Measurements from ENCODE around the gene SRGAP1.
A peak's percentile ranks its signal among the peaks of the same experiment; 100 is the strongest.
"Not testable (repeated sequence)": the region's sequence is repeated elsewhere in the genome, so short reads cannot be mapped to it uniquely, and the experiment has no call there.

The SRGAP1 gene

DNA sequence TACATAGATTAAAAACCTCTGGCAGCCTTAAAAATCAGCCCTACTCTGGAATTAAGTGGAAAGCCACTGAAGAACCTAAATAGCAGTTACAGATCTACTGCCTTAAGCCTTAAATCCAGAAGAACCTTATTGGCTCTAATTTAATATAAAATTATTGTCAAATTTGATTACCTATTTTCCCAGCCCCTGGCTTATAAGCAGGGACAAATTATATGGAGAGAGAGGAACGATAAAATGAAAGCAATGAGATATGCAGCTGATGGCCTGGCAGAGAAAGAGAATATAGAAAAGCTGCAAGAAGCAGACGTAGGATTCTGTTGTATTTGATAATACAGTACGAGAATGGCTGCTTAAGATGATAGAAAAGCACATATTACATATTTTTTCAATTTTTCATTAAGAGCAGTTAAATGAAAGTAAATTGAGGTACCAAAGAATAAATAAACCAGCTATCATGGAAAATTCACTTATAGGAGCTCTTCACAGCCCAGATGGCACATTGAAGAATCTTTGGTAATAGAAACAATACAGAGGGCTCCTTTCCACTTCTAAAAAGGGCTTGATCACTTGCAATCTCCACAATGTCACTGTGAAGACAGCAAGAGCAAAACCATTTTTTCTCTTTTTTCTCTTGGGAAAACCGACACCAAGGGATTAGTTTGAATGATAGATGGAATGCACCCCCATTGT is 248.2 kb downstream of the SRGAP1 start:
- DNase-seq, result no peak

GRCh38 chr12:64093689-64094088 is 249.2 kb downstream of the SRGAP1 start:
- no peak for DNase-seq

DNA sequence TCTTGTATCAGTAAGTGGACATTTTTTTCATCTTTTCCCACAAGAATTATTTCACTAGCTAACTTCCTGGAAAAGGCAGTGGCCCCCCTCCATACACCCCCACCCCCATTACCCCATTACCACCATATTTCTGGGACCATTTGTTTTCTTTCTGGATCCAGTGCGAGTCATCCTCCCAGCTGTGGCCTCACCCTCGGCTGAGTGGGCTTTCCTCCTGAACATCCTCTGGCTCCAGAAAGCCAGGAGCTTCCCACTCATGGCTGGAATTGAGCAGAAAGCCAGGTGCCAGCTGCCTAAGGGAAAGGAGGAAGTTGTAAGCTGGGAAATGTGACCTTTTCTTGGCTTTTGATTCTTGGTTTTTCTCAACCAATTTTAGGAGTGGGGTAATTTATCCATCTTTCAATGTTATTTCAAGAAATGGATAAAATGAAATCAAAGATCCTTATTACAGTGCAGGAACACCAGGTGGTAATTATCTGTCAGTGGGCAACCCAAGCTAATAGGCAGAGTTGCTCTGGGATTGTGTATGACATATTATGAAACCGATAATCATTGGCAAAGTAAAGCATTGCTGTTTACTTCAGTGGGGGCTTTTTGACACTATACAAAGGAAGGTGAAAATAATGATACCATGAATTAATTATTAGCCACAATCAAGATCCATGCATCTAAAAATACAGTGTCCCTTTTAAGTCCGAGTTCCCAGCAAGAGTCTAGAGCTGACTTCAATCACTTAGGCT is 253.0 kb downstream of the SRGAP1 start:
- DNase-seq, result peak; percentile 37

- peak; percentile 84 for DNase-seq
Measured at GRCh38 chr12:64098709-64099354, 254.3 kb downstream of the SRGAP1 start.

- DNase-seq, result peak; percentile 86
Measured at GRCh38 chr12:64099397-64099796, 254.9 kb downstream of the SRGAP1 start.

DNA sequence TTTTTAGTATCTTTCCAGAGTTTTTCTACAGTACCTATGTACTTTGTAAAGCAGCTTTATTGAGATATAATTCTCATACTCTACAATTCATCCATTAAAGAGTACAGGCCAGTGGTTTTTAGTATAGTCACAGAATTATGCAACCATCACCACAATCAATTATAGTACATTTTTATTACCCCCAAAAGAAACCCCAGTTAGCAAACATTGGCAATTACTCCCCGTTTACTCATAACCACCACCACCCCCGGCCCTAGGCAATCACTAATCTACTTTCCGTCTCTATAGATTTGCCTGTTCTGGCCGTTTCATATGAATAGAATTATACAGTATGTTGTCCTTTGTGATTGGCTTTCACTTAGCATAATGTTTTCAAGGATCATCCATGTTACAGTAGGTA is 257.8 kb downstream of the SRGAP1 start:
- no peak for DNase-seq

DNA sequence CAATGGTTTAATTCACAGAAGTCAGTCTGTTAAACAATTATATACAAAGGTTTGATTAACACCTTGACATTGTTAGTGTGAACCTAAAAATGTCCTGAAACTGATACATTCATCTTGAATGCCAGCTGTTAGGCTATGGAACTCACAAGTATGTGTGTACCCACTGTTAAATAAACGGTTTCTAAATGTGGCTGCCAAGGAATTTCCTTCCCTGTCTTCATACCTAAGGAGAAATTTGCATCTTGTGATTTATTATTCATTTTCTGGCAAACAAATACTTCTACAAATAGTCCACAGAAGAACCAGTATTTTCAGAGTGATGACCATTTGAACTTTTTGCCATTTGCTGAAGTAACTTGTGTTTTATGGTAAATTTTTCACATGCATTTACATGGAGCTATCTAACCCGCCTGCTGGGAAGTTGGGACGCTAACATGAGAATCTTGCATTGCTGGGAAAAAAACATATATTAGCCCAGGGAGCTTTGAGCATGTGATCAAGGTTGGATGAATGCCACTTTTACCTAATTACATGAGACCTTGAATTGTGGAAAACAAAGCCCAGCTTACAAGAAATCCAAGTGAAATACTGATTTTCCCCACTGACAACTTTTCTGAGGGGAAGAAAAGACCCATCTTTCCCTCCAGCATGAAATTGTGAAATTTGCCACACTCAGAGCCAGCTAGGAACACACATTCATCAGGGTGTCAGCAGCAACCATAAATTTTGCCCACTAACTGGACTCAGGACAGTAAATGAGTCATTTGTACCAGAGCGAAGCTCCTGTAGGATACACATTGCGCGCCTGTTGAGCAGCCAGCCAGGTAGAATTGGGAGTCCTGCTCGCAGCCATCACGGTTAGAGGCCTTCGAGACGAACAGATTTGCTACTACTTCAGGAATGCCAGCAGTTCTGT is 259.6 kb downstream of the SRGAP1 start:
- DNase-seq, result peak; percentile 42

- DNase-seq, result no peak
Measured at GRCh38 chr12:64105026-64105425, 260.5 kb downstream of the SRGAP1 start.

DNA sequence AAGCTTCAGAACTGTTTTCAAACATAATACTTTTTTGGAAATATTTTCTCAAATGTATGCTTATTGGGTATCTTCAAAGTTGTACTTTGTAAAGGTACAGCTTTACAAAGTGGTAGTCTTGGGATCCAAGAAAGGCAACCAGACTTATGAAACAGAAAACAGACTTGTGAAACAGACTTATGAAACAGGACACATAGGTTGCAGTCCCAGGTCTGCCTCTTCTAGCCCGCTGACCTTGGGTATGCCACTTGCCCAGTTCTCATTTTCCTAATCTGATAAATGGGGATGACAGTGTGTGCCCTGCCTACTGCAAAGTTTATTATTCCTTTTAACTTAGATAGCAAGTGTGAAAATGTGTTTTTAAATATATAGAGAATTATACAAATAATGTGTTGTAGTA is 263.3 kb downstream of the SRGAP1 start:
- DNase-seq, result no peak

DNA sequence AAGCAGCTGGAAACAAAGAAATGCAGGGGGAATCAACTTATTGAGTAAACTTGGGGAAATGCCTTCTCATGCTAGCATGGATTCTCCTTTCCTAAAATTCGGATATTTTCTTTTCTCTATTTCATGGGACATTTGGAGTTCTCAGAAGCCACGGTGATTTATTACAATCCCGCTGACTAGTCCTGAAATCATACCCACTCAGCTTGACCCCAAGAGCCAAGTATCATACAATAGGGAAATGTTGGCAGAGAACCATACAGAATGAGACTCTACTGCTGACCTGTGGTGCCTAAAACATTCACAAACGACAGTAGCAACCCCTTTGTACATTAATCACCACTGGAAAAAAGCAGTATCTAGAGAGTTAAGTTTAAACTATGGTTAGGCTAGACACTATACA is 265.2 kb downstream of the SRGAP1 start:
- DNase-seq, result no peak

DNA sequence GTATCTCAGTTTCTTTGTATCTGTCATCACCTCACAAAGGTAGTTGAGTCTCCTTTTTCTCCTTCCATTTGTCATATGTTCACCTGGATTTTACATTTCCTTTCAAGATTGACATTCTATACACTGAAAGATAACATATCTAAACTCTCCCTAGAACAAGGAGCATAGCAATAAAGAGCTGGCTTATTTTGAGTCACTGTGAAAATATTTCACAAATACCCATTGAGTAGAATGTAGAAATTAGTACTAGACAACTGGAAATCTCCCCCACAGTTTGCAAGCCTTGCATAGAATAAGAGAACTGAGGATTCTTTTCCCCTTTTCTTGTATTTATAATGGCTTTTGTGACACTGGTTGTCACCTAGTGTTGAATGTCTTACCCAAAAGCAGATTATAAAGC is 266.4 kb downstream of the SRGAP1 start:
- no peak for DNase-seq

DNA sequence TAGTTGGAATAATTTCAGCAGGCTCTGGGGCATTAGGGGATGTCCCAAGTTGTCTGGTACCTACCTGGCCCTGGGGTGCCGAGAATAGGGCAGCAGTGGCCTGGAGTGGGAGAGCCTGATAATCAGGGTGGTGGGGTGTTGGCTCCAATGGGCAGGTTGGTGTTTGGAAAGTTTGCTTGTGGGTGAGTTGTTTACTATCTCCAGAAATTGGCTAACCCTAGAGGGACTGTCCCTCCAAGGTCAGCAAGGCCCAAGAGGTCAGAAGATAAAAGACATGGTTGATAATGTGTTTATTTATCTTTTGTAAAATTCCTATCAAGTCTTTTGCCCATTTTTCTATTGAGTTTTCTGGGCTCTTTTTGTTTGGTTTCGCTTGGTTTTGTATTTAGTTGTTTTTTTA is 272.5 kb downstream of the SRGAP1 start:
- DNase-seq, result no peak

- no peak for DNase-seq
Measured at GRCh38 chr12:64120568-64120967, 276.1 kb downstream of the SRGAP1 start.

GRCh38 chr12:64121086-64121485 is 276.6 kb downstream of the SRGAP1 start:
- DNase-seq, result not testable (repeated sequence)

DNA sequence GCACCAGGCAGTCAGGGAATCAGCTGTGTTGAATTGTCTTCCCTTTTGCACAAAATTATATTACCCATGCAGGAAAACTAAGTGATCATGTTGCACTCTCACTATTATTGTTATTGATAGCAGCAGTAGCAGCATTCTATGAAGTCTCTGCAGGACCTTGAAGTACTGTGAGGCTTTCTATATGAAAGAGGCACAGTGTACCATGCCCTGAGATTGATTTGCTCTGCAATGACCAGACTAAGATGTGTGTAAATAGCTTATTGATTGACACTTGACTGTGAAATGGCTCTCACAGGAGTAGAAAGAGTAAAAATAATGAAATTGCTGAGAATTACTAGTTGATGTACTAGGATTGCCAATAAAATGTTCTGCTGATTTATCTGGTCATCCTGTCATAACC is 277.7 kb downstream of the SRGAP1 start:
- DNase-seq, result no peak

DNA sequence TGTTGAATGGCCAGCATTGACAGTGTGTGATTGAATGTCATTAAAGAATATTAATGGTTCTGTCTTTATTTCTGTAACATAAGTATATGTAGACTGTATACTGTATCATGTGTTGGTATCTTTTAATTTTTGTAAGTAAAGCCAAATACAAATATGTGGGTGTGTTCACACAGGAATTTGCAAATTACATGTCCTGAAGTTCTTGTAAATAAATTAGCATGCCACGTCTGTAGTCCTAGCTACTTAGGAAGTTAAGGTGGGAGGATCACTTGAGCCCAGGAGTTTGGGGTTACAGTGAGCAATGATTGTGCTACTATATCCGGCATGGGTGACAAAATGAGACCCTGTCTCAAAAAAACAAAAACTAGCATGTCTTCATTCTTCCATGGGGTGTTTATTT is 278.5 kb downstream of the SRGAP1 start:
- DNase-seq, result no peak

DNA sequence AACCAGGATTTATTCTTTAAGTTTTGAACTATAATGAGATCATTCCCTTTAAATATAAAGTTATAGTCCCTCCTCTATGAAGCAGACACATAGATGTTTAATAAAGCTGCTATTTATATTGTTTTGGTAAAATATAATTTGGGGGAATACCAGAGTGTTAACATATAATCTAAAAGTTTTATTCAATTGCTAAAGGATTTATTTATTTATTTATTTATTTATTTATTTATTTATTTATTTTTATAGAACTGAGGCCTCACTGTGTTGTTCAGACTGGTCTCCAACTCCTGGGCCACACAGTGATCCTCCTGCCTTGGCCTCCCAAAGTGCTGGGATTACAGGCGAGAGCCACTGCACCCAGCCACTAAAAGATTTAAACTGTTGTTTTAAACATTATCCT is 278.9 kb downstream of the SRGAP1 start:
- no peak for DNase-seq

GRCh38 chr12:64124511-64125197 is 280.2 kb downstream of the SRGAP1 start:
- no peak for DNase-seq

- no peak for DNase-seq
Measured at GRCh38 chr12:64125913-64126312, 281.4 kb downstream of the SRGAP1 start.

- DNase-seq, result no peak
Measured at GRCh38 chr12:64127811-64128210, 283.3 kb downstream of the SRGAP1 start.

GRCh38 chr12:64128366-64128765 is 283.9 kb downstream of the SRGAP1 start:
- DNase-seq, result no peak

GRCh38 chr12:64130476-64130875 is 286.0 kb downstream of the SRGAP1 start:
- DNase-seq, result not testable (repeated sequence)
